Gastrocnemius medialis (tissue), 4 donors: ENCODE results near the gene PTPRT.

Experiments
- CTCF ChIP-seq, 5 experiments: fragments of 450-650 bp in 3 of 5; fragments of 200-600 bp in 2 of 5; sonication (generic) in 2 of 5; IDR thresholded peaks in 4 of 5; conservative IDR thresholded peaks in 1 of 5; 1 replicate in 4 of 5; 2 replicates in 1 of 5; pipeline ENCODE4 v1.5.1; 2016 to 2019; ENCODE audit warnings: antibody characterized with exemption in 5 of 5, mild to moderate bottlenecking in 3 of 5, moderate library complexity in 3 of 5
- POLR2A ChIP-seq, 2 donors: fragments of 450-650 bp; IDR thresholded peaks; one replicate each; pipeline ENCODE4 v1.6.1; 2017; ENCODE audit warnings: antibody characterized with exemption in 2 of 2, mild to moderate bottlenecking in 2 of 2, moderate library complexity in 2 of 2

GRCh38 chr20:42158272-42158671 lies 1031.4 kb downstream of the PTPRT start:
- no peak for TF ChIP-seq CTCF (IDR thresholded peaks at IDR 0.05 in 4 of 5, conservative IDR thresholded peaks at IDR 0.05 in 1 of 5)
- TF ChIP-seq POLR2A (IDR thresholded peaks at IDR 0.05), result no peak
